Cerebellar nuclear complex (tissue), 1 donor: ENCODE data around the gene LSAMP.

Experiments used
- DNase-seq, 2 experiments: peaks; one replicate each; lab custom pipeline; 2025; lab: John Stamatoyannopoulos, UW

The LSAMP gene

DNA sequence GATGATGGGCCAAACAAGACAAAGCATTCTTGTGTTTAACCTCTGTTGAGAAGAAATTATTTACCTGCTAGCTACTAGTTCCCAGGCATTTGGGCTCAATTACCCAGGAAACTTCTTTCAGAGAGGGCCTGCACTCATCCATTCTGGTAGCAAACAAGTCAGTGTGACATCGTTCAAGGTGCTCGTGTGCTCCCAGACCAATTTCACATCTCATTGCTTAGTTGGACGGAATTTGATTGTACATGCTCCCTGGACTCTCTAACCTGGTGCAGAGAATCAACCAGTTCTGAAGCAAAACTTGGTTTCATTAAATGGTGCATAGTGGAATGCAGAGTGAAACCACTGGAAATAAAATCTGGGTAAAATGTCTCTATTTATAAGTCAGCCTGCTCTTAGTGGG, 392.7 kb downstream of the LSAMP start:
- DNase-seq, result no peak

DNA sequence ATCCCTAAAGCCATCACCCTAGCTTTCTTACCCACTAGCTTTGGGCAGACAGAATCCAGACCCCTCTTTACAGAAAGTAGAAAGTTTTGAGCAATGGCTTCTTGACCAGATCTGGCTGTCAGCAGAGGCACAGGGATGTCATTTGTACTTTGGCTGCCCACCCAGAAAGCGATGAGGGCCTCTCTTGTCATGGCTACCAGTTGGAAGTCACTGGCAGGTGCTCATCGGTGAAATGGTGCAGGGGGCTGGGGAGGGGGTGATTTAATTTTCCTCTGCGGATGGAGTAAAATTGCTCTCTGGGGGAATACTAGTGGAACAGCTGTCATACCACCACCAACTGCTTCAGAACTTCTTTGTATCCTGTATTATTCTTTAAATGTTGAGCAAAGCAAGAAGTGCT, 393.7 kb downstream of the LSAMP start:
- no peak for DNase-seq

DNA sequence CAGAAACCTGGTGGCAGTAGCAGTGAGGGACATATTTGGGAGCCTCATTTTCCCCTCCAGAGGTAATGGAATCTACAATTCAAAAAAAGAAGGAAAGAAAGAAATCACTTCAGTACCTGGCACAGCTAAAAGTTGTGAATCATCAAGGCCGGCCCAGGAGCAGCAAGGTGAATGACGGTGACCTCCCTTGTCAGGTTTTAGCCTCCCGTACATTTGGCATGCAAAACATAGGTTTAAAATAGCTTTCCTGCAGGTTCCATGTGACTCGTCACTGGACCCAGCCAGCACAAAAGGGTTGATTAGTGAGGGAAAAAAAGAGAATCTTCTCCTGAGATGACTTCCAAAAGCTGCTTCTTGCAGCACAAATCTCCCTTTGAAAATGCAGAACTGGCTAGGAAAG, 394.2 kb downstream of the LSAMP start:
- peak in 1 of 2 experiments; percentile 51 for DNase-seq

DNA sequence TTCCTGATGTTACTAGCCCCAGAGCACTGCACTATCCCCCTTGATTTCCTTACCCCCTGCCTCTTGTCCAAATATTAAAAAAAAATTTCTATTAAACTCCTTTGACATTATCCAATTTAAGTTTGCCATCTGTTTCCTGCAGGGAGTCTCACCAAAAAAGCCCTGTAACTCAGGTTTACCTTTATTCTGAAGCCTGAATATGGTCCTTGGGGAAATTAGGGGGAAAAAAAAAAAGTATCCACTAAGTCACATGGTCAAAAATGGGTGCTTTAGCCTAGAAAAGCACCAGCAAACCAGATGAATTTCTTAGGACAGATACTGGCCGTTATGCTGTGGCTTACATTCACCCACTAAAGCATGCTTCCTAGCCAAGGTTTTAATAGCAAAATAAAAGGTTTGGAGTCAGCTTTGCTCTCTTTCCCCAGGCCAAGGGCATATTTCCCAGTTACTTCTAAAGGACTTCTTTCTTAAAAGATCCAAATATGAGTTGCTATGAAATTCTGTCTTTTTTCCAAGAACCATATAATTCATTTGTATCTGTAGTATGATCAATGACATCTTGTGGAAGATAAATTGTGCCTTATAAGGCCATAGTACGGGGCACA, 394.9 kb downstream of the LSAMP start:
- no peak for DNase-seq

GRCh38 chr3:116048991-116049390, 396.3 kb downstream of the LSAMP start:
- no peak for DNase-seq

DNA sequence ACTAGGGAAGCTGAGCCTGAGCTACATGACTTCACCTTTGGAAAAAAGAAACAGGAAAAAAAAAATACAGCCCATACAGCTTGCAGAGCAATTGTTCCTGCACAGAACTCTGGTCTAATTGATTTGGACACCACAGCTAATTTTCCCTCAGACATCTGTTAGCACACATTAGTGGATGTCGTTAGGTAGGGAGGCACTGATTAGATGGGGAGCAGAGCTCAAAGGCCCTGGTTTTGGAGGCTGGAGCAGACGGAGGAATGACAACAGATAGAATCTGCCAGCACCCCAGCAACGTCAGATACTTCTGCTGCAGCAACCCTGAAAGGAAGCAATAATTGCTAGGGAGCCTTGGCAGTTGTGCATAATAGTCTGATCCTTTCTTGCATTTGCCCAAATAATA, 398.9 kb downstream of the LSAMP start:
- peak; percentile 82 to 85 for DNase-seq

- no peak for DNase-seq
Observed at GRCh38 chr3:116045314-116045713, 400.0 kb downstream of the LSAMP start.

- no peak for DNase-seq
Observed at GRCh38 chr3:116040152-116040551, 405.1 kb downstream of the LSAMP start.

GRCh38 chr3:116039651-116039985, 405.7 kb downstream of the LSAMP start:
- no peak for DNase-seq

GRCh38 chr3:116038968-116039650, 406.2 kb downstream of the LSAMP start:
- no peak for DNase-seq

- DNase-seq, result no peak
Observed at GRCh38 chr3:116037954-116038911, 407.1 kb downstream of the LSAMP start.

GRCh38 chr3:116035429-116035828, 409.9 kb downstream of the LSAMP start:
- no peak for DNase-seq

GRCh38 chr3:116034794-116035193, 410.5 kb downstream of the LSAMP start:
- DNase-seq, result no peak

GRCh38 chr3:116034086-116034485, 411.2 kb downstream of the LSAMP start:
- DNase-seq, result peak; percentile 82 to 86

DNA sequence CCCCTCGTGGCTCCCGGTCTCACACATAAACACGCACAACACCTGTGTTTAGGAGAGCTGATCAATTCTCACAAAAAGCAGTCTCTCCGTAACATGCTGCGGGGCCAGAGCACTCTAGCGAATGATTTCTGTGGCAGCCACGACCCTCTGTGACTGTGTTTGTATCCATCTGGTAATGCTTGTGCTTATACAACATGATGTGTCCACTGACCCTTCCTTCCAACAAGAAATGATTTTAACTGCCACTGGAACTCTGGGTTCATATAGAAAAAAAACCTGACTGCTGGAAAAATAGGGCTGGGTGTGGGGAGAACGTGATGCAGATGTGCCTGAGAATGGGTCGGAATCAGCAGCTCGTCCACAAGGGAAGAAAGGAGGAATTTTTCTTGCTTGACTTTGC, 411.8 kb downstream of the LSAMP start:
- no peak for DNase-seq

DNA sequence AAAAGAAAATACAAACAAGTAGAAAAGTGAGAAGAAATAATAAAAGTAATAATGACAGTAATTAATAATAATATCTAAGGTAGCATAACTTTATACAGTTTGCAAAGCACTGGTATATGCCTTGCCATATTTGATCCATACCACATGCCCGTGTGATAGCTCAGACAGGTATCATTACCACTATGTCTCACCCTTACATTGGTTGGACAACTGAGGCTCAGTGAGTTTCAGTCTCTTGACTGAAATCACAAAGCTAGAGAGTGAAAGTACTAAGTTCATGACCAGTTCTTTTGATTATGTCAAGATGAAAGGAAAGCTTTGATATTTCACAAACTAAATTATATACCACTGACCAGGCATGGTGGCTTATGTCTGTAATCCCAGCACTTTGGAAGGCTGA, 413.1 kb downstream of the LSAMP start:
- no peak for DNase-seq

DNA sequence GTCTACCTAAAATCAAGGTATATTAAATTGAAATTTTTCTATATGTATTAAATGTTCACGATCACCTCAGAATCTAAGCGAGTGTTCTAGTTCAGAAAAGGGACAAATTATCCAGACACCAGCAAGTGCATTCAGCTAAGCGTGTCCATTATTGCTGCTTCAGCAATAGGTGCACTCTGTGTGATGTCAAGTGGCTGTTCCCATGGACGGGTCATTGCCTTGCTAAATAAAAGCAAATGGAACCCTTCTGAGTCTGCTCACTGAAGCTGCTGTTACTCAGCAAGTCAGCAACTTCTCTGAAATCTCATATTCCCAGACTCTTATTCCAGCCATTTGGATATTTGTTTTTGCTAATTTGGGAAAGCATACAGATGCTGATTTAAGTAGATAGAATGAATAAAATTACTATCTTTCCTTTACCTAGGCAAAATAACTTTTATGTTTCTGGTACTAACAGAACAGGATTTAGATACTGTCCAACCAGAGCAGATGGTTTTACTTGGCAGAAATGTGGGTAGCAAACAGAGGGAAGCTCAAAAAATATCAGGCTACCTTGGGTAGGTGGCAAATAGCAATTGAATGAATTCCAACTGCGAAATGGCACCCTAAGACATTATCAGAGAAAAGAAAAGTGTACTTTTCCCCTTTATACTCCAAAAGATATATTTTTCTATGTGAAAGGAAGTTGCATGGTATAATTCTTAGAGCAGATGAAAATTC, 415.0 kb downstream of the LSAMP start:
- DNase-seq, result peak; percentile 36 to 93

DNA sequence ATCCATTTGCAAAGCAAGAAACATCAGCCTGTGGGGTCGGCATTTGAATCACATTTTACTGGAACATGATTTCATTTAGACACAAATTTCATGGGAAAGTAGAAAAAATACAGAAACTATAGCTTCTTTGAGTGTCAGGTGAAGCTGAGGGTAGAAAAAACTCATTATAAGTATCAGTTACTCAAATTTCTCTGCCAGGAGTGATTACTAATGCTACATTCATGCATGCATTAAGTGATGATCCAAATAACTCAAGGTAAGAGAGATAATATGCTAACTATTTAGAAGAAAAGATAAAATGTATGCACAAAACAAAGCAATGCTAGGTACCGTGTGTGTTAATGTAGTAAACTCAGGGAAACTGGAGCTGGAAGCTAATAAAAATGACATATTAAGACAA, 416.0 kb downstream of the LSAMP start:
- DNase-seq, result no peak

GRCh38 chr3:116028157-116028556, 417.1 kb downstream of the LSAMP start:
- peak in 1 of 2 experiments; percentile 65 for DNase-seq

DNA sequence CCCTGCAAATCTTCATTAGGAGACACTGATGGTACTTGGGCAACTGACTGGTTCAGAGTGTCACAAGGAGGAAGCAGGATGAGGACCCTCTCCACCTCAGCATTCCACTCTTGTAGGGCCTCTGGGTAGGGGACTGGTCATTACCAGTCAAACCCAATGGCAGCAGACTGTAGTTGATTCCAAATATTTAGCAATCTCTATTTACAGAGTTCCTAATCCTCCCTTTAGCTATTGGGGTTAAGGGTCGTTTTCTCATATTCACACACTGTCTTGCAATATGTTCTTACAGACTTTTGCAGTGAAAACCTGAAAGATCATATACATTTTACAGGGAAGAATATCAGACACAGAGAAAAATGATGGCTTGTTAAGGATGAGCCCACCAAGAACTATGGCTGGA, 424.3 kb downstream of the LSAMP start:
- no peak for DNase-seq

DNA sequence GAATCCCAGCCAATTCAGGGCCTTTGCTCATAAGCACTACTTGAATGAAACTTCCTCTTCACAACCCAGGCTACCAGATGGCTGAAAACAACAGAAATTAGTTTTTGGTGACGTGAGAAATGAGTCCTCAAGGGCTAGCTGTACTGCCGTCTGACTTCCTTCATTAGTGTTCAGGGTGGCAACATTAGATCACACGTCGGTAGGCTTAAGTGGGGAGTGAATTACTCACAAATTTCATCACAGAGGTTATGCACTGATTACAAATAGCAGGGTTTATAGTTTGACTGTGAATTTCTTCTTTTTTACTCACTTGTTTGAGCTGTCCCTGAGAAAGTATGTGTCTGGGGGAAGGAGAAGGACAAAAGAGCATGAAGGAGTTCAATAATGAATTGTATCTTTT, 424.8 kb downstream of the LSAMP start:
- DNase-seq, result no peak

DNA sequence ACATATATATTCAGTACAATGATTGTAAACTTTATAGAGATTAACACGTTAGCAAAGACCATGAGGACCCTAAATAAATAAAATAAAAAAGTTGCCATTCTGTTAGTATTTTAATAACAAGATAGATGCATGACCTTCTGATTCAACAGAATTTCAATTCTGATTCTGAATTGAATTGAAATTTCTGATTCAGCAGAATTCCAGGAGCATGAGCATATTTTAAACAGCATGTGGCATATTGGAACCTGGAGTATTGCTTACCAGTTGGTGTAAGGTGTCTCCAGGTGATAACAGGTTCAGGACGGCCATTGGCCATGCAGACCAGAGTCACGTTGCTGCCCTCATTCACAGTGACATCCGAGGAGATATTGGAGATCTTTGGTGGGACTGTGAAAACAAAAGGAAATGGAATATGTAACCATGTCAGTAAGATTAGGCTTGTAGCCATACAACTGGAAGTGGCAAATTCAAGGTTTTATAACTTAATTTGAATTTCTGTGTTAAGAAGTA, 426.0 kb downstream of the LSAMP start:
- DNase-seq, result no peak
